GM18505 (cell line): Measurements from ENCODE around the gene KL.

Experiments
- ATAC-seq: cut with Tn5 transposase; IDR thresholded peaks from one replicate; pipeline ENCODE4 v1.9.1; 2021; ENCODE audit not compliant: unreplicated experiment
- POLR2A ChIP-seq: IDR thresholded peaks from 4 replicates; pipeline ENCODE4 v1.6.1; 2011; ENCODE audit warnings: borderline replicate concordance; ENCODE audit not compliant: insufficient read depth, insufficient read length; ENCODE audit errors: extremely low read depth

Gene KL

DNA sequence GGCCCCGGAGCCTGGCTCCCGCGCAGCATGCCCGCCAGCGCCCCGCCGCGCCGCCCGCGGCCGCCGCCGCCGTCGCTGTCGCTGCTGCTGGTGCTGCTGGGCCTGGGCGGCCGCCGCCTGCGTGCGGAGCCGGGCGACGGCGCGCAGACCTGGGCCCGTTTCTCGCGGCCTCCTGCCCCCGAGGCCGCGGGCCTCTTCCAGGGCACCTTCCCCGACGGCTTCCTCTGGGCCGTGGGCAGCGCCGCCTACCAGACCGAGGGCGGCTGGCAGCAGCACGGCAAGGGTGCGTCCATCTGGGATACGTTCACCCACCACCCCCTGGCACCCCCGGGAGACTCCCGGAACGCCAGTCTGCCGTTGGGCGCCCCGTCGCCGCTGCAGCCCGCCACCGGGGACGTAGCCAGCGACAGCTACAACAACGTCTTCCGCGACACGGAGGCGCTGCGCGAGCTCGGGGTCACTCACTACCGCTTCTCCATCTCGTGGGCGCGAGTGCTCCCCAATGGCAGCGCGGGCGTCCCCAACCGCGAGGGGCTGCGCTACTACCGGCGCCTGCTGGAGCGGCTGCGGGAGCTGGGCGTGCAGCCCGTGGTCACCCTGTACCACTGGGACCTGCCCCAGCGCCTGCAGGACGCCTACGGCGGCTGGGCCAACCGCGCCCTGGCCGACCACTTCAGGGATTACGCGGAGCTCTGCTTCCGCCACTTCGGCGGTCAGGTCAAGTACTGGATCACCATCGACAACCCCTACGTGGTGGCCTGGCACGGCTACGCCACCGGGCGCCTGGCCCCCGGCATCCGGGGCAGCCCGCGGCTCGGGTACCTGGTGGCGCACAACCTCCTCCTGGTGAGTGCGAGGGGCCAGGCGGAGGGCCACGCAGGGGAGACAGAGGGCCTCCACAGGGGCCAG lies at the start of gene KL:
Gene KL (plus strand): TSS at position 10 of the 909 bp plus-strand sequence. CDS start 18 bp downstream, at position 28.
- no peak for TF ChIP-seq POLR2A
- ATAC-seq = peak; percentile 42

DNA sequence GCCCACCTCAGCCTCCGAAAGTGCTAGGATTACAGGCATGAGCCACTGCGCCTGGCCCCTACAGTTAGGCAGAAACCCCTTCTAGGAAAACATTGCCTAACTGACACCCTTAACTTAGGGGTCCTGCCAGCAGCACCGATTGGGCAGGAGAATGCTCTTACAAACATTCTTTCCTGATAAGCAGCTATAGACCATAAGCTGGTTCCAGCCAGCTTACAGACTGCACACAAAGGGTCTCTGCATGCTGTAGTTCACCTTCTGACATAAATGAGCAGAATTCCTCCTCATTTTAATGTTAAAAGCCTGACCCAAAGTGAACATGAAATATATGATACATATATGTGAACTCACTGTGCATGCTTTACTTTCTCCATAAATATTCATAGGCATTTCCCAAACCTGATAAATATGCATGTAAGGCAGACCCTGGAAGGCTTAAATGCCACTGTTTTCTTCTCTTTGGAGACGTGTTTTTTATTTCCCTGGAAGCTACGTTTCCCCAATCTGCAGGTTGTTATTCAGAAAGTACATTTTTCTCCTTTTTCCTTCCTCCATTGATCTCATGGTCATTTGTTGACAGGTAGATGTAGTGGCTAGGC lies 48.5 kb upstream of the KL start:
- TF ChIP-seq POLR2A = no peak
- no peak for ATAC-seq

GRCh38 chr13:32968316-32968715 lies 47.9 kb upstream of the KL start:
- TF ChIP-seq POLR2A = no peak
- no peak for ATAC-seq

- TF ChIP-seq POLR2A = no peak
- ATAC-seq = no peak
Measured at GRCh38 chr13:32968793-32969192, 47.4 kb upstream of the KL start.

GRCh38 chr13:32969516-32969941 lies 46.7 kb upstream of the KL start:
- peak; percentile 82 for ATAC-seq
- TF ChIP-seq POLR2A = no peak

- TF ChIP-seq POLR2A = no peak
- no peak for ATAC-seq
Measured at GRCh38 chr13:32976056-32976805, 40.0 kb upstream of the KL start.

GRCh38 chr13:32976912-32977311 lies 39.3 kb upstream of the KL start:
- ATAC-seq = no peak
- no peak for TF ChIP-seq POLR2A

DNA sequence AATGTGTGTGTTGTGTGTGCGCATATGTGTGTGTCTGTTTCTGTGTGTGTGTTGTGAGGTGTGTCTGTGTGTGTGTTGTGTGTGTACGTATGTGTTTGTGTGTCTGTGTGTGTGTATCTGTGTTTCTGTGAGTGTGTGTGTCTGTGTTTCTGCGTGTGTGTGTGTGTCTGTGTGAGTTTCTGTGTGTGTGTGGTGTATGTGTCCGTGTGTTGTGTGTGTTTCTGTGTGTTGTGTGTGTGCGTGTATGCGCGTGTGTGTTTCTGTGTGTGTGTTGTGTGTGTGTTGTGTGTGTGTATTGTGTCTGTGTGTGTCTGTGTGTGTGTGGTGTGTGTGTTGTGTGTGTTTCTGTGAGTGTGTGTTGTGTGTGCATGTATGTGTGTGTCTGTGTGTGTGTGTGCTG lies 38.9 kb upstream of the KL start:
- no peak for TF ChIP-seq POLR2A
- ATAC-seq = no peak

DNA sequence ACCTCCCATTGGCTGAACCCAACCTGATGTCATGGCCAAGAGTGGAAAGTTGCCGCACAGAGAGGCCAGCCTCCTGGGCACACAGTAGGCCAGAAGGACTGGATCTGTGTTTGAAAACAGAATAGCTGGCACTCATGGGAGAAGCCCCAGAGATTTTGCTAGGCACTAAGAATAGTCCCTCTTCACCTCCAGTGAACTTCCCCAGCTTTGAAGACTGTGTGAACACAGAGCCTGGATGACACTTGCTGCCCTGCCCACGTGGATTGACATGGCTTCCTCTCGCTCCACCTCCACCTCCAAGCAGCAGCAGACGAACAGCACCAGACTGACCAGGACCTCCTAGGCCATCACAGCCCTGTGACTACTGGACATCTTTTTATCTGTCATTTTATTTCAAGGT lies 37.9 kb upstream of the KL start:
- TF ChIP-seq POLR2A = no peak
- ATAC-seq = no peak

DNA sequence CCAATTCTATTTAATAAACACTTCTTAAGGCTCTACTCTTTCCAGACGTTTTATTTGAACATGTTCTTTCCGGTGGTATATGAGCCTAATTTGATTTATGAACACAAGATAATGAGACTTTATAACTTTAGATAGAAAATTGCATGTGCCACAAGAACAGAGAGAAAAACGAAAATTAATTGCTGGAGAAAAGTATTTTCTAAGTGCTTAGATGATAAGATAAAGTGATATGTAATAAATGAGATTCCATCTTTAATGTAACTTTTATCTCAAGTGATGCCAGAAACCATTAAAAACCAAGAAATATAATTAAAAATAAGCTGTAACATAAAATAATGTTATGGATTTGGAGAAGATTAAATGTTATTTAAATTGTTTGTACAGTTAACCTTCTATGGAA lies 33.2 kb upstream of the KL start:
- no peak for ATAC-seq
- no peak for TF ChIP-seq POLR2A

GRCh38 chr13:32984857-32985626 lies 31.2 kb upstream of the KL start:
- TF ChIP-seq POLR2A = no peak
- ATAC-seq = no peak

- ATAC-seq = no peak
- no peak for TF ChIP-seq POLR2A
Measured at GRCh38 chr13:32986552-32986951, 29.7 kb upstream of the KL start.

DNA sequence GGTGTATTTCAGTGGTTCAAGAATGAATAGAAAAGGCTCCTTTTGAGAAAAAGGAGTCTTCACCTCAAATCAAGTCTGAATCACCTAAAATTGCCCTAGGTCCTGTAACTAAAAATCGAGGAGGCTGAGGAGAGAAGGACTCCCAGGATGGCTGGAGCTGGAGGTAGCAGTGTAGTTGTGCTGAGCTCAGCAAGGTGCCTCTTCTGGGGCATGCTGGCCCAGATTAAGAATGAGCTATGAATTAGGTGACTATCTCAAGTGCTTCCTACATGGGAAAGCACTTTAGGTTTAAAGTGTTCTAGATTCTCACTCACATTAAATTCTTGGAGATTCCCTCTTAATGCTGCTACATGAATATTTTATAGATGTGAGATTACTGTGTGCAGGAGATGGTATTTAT lies 28.8 kb upstream of the KL start:
- no peak for ATAC-seq
- TF ChIP-seq POLR2A = no peak
